Measurements from ENCODE around the gene CRK.
A peak's percentile ranks its signal among the peaks of the same experiment; 100 is the strongest.

DNA sequence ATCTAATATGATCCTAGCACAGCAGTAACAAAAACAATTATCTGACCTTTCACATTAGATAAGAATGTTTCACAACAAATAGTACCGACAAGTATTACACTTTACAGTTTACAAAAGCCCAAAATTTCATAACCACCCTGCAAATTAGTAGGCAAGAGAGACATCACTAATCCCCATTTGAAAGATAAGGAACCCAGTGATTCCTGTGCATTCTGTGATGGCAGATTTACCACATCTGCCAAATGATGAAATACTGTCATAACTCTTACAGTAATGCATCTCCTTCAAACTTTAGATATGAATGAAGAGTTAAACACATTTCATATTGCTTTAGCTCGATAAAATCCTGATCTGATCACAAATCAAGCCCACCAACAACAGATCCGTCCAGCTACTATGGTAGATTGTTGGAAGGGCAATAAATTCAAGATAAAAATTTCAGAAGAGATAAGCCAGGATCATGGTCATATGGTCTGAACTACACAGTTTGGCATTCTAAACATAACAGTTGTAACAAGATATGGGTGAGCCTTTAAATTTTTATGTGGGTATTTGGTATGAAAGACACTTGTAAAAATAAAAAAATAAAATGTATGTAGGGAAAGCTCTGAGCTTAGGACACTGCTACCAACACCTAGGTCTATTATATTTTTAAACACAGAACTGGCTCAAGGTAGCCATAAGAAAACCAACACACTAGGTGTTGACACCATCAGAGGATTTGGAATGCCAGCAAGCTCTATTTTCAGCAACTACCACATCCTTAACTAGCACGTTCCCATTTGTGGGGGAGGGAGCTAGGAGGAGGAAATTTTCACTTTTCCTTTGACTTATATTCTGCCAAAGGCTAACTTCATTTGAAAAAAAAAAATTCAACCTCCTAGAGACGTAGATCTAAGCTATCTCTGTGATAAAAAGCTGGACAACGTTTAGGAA, 65.3 kb downstream of the CRK start:
- TF ChIP-seq MAFK (IDR thresholded peaks at IDR 0.05; ENCODE audit: low read depth, low read length) (no peak), NFE2L2 (IDR thresholded peaks at IDR 0.05; ENCODE audit: low read depth, low read length) (no peak), RAD21 (IDR thresholded peaks at IDR 0.05; ENCODE audit: low read length) (no peak), POLR2A (IDR thresholded peaks at IDR 0.05; ENCODE audit: low read depth, low read length) (no peak), SMC3 (IDR thresholded peaks at IDR 0.05; ENCODE audit: low read depth, low read length) (no peak), MAZ (IDR thresholded peaks at IDR 0.05; ENCODE audit: borderline replicate concordance, low read depth, low read length) (no peak), BHLHE40 (IDR thresholded peaks at IDR 0.05; ENCODE audit: low read depth, low read length) (peak; percentile 20; the same call in 1 of the 2 replicates), MXI1 (IDR thresholded peaks at IDR 0.05; ENCODE audit: borderline replicate concordance, low read depth, low read length) (no peak), RFX5 (IDR thresholded peaks at IDR 0.05; ENCODE audit: low read depth, low read length) (no peak), FOS (IDR thresholded peaks at IDR 0.05; ENCODE audit: low read depth, low read length) (no peak), CEBPB (IDR thresholded peaks at IDR 0.05; ENCODE audit: low read depth, low read length) (peak; percentile 67)
- TF ChIP-seq, protein P1, sequence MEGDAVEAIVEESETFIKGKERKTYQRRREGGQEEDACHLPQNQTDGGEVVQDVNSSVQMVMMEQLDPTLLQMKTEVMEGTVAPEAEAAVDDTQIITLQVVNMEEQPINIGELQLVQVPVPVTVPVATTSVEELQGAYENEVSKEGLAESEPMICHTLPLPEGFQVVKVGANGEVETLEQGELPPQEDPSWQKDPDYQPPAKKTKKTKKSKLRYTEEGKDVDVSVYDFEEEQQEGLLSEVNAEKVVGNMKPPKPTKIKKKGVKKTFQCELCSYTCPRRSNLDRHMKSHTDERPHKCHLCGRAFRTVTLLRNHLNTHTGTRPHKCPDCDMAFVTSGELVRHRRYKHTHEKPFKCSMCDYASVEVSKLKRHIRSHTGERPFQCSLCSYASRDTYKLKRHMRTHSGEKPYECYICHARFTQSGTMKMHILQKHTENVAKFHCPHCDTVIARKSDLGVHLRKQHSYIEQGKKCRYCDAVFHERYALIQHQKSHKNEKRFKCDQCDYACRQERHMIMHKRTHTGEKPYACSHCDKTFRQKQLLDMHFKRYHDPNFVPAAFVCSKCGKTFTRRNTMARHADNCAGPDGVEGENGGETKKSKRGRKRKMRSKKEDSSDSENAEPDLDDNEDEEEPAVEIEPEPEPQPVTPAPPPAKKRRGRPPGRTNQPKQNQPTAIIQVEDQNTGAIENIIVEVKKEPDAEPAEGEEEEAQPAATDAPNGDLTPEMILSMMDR (conservative IDR thresholded peaks at IDR 0.05; ENCODE audit: low read depth, low read length): no peak
- TF ChIP-seq, protein P2, sequence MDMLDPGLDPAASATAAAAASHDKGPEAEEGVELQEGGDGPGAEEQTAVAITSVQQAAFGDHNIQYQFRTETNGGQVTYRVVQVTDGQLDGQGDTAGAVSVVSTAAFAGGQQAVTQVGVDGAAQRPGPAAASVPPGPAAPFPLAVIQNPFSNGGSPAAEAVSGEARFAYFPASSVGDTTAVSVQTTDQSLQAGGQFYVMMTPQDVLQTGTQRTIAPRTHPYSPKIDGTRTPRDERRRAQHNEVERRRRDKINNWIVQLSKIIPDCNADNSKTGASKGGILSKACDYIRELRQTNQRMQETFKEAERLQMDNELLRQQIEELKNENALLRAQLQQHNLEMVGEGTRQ (IDR thresholded peaks at IDR 0.05; ENCODE audit: low read depth, low read length): no peak
- TF ChIP-seq, protein P3, sequence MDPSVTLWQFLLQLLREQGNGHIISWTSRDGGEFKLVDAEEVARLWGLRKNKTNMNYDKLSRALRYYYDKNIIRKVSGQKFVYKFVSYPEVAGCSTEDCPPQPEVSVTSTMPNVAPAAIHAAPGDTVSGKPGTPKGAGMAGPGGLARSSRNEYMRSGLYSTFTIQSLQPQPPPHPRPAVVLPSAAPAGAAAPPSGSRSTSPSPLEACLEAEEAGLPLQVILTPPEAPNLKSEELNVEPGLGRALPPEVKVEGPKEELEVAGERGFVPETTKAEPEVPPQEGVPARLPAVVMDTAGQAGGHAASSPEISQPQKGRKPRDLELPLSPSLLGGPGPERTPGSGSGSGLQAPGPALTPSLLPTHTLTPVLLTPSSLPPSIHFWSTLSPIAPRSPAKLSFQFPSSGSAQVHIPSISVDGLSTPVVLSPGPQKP (IDR thresholded peaks at IDR 0.05; ENCODE audit: borderline replicate concordance, low read depth, low read length): no peak
